GM23338 (cell line): ENCODE results near the gene BICDL2.
"Not testable (repeated sequence)": the region's sequence is repeated elsewhere in the genome, so short reads cannot be mapped to it uniquely, and the experiment has no call there.

ENCODE experiments used
- CREB1 ChIP-seq: fragments of 250-450 bp; sonication (Bioruptor Pico); IDR thresholded peaks from 2 replicates; pipeline ENCODE4 v1.5.0; 2020; ENCODE audit warnings: low read depth, mild to moderate bottlenecking, moderate library complexity
- CTCF ChIP-seq, 2 experiments: fragments of 200-600 bp in 1 of 2; sonication (generic) in 1 of 2; conservative IDR thresholded peaks; 2 replicates each; pipeline versions ENCODE4 v1.5.1 to v1.6.1; 2016 to 2017; ENCODE audit warnings: antibody characterized with exemption in 2 of 2, low read depth in 2 of 2, mild to moderate bottlenecking in 2 of 2, moderate library complexity in 1 of 2
- POLR2AphosphoS5 ChIP-seq: IDR thresholded peaks from 2 replicates; pipeline ENCODE4 v1.6.1; 2016; ENCODE audit warnings: antibody characterized with exemption, low read depth

DNA sequence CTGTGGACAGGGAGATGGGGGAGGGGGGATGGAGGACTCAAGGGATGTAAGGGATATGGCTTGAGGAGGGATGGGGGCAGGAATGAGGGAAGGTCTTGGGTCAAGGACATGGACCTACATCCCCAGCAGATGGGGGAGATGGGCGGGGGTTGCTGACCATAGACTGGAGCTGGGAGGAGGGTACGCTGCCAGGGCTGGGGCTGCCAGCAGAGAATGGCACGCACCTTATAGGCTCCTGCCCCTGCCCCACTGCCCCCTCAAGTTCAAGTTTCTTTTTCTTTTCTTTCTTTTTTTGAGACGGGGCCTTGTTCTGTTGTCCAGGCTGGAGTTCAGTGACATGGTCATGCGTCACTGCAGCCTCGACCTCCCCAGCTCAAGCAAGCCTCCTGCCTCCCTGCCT lies 39.2 kb upstream of the BICDL2 start:
- TF ChIP-seq CTCF (conservative IDR thresholded peaks at IDR 0.05; ENCODE audit: low read depth in 2 of 2); CREB1 (CRISPR knock-in tag); POLR2AphosphoS5: not testable (repeated sequence)
